Measurements from ENCODE around the gene TBC1D5.
"Not testable (repeated sequence)": the region's sequence is repeated elsewhere in the genome, so short reads cannot be mapped to it uniquely, and the experiment has no call there.

Gene TBC1D5, protein sequence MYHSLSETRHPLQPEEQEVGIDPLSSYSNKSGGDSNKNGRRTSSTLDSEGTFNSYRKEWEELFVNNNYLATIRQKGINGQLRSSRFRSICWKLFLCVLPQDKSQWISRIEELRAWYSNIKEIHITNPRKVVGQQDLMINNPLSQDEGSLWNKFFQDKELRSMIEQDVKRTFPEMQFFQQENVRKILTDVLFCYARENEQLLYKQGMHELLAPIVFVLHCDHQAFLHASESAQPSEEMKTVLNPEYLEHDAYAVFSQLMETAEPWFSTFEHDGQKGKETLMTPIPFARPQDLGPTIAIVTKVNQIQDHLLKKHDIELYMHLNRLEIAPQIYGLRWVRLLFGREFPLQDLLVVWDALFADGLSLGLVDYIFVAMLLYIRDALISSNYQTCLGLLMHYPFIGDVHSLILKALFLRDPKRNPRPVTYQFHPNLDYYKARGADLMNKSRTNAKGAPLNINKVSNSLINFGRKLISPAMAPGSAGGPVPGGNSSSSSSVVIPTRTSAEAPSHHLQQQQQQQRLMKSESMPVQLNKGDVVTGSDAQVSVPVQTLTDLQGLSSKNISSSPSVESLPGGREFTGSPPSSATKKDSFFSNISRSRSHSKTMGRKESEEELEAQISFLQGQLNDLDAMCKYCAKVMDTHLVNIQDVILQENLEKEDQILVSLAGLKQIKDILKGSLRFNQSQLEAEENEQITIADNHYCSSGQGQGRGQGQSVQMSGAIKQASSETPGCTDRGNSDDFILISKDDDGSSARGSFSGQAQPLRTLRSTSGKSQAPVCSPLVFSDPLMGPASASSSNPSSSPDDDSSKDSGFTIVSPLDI

DNA sequence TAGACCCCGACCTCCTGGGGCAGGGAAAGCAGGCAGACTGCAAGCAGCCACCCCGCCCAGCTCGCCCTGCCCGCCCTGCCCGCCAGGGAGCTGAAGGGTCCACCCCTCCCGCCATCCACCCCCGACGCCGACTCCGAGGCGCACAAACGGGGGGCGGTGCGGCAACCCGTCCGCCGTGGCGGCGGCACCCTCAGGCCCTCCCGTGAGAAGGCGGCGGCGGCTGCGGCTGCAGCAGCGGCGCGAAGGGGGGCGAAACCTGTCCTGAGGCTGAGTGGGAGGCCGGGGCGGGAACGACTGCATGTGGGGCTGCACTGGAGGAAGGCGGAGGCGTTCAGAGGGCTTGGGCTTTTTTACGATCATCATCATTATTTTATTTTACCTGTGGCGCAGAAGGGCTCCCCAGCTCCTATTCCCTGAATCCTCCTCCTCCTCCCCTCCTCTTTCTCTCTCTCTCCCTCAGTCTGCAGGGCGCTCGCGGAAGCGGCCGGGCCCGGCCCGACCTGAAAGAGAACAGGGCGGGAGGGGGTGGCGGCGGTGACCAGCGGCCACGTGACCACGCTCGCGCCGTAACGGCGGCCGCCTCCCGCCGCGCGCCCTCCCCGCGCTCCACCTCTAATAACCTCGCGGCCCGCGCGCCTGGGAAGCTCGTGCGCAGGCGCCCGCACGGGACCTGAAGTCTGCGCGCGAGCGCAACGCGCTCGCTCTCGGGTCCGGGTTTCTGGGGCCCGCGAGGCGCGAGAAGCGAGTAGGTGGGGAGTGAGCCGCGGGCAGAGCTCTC lies at the start of gene TBC1D5:
Gene TBC1D5 (minus strand): TSS at position 530 of the 778 bp plus-strand sequence. CDS start 234,061 bp downstream, outside the sequence.
- DNase-seq: peak; percentile 97

DNA sequence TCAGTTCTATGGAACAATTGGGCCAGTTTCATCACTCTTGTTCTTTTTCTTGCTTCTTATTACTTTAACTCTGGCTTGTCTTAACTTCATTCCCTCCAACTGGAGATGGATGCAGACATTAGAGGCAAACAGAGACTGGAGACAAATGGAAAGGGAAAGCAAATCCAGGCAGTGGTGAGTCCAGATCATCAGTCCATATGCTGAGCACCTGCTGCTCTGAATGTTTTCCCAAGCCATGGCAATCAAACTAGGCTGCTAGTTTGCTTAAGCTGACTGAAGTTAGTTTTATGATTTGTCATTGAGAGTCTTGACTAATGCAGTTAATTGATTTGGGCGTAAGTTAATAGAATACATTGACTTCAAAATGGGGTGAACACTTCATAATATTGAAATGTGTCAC lies 41.0 kb upstream of the TBC1D5 start:
- DNase-seq: no peak

- no peak for DNase-seq
These were observed 40.3 kb upstream of the TBC1D5 start for GRCh38 chr3:17782751-17783150.

DNA sequence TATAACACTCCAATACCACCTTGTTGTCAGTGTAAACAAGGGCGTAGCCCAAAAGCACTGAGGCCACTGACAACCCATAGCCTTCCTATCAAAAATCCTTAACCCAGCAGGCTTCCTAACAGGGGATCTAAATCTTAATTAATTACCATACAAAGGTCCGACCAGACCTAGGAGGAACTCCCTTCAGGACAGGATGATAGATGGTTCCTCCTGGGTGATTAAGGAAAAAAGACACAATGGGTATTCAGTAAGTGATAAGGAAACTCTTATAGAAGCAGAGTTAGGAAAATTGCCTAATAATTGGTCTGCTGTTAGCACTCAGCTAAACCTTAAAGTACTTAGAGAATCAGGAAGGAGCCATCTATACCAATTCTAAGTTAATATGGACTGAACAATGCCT lies 37.9 kb upstream of the TBC1D5 start:
- DNase-seq: not testable (repeated sequence)

DNA sequence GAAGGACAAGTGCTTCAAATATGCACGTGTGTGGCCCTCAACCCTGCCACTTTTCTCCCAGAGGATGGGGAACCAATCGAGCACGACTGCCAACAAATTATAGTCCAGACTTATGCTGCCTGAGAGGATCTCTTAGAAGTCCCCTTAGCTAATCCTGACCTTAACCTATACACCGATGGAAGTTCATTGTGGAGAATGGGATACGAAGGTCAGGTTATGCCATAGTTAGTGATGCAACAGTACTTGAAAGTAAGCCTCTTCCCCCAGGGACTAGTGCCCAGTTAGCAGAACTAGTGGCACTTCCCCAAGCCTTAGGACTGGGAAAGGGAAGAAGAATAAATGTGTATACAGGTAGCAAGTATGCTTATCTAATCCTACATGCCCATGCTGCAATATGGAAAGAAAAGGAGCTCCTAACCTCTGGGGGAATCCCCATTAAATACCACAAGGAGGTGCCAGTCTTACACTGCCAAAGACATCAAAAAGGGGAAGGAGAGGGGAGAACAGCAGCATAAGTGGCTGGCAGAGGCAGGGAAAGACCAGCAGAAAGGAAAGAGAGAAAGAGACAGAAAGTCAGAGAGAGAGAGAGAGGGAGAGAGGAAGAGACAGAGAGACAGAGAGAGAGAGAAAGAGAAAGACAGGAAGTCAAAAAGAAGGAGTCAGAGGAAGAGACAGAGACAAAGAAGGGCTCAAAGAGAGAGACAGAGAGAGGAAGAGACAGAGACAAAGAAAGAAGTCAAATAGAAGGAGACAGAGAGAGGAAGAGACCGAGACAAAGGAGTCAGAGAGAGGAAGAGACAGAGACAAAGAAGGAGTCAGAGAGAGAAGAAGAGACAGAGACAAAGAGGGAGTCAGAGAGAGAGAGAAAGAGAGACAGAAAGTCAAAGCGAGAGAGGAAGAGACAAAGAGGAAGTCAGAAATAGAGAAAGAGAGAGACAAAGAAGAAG lies 37.1 kb upstream of the TBC1D5 start:
- DNase-seq: not testable (repeated sequence)

DNA sequence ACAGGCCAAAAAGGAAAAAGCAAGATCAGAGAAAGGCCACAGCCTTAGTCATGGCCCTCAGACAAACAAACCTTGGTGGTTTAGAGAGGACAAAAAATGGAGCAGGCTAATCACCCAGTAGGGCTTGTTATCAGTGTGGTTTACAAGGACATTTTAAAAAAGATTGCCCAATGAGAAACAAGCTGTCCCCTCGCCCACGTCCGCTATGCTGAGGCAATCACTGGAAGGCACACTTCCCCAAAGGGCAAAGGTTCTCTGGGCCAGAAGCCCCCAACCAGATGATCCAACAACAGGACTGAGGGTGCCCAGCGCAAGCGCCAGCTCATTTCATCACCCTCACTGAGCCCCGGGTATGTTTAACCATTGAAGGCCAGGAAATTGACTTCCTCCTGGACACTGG lies 34.9 kb upstream of the TBC1D5 start:
- not testable (repeated sequence) for DNase-seq

DNA sequence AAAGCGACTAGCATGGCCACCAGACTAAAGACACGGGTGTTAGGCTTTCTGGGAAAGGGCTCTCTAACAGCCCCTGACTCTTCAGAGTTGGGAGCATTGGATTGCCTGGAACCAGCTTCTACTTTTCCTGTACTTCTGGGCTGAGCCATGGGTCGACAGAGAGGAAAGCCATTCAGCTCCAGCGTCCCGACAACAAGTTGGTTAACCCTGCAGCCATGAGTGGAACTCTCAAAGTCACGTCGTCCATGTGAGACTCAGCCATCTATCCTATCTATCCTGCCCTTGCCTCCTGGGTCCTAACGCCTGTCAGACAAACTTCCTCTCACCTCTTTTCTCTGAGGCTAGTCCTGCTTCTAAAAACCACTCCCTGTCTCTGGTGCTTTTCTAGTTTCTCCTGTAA lies 32.6 kb upstream of the TBC1D5 start:
- DNase-seq: no peak

DNA sequence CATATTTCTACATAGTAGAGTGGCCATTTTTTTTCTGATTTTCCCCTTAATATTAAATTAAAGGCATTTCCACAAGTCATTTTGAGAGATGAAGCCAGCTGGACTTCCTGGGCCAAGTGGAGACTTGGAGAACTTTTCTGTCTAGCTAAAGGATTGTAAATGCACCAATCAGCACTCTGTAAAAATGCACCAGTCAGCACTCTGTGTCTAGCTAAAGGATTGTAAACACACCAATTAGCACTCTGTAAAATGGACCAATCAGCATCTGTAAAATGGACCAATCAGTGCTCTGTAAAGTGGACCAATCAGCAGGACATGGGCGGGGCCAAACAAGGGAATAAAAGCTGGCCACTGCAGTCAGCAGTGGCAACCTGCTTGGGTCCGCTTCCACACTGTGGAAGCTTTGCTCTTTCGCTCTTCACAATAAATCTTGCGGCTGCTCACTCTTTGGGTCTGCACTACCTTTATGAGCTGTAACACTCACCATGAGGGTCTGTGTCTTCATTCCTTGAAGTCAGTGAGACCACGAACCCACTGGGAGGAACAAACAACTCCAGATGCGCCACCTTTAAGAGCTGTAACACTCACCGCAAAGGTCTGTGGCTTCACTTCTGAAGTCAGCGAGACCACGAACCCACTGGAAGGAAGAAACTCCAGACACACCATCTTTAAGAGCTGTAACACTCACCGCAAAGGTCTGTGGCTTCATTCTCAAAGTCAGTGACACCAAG lies 31.9 kb upstream of the TBC1D5 start:
- not testable (repeated sequence) for DNase-seq

- DNase-seq: no peak
These were observed 30.1 kb upstream of the TBC1D5 start for GRCh38 chr3:17772556-17772955.

DNA sequence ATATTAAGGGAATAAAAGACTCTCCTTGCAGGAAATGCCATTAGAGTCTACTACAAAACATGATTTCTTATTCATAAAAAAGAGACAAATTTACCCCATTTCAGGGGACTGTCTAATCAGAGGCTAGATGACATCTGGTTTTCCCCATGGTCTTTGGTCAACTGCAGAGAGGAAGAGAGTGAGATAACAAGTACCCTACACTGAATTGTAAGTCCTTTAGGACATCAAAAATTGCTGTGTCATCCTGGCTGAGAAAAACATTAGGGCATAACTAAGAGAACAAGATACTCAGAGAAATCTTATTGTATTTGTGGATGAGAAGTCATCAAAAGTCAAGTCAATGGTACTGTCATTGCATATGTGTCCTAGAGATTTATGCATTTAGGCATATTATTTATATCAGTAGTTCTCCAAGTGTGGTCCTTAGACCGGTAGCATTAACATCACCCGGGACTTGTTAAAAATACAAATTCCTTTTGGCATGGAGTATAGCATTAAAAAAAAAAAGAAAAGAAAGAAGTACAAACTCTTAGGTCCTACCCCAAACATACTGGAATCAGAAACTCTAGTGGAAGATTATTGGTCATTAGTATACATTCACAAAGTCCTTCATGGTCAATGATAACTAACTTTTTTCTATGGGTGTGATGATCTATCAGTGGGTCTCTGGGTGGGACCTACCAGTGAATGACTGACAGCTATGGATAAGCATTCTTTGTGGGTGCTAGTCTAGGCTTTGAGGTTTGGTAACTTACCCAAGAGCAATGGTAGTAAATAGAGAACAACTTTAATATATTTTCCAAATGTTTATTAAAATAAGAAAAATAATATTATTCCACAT lies 29.0 kb upstream of the TBC1D5 start:
- DNase-seq: no peak

DNA sequence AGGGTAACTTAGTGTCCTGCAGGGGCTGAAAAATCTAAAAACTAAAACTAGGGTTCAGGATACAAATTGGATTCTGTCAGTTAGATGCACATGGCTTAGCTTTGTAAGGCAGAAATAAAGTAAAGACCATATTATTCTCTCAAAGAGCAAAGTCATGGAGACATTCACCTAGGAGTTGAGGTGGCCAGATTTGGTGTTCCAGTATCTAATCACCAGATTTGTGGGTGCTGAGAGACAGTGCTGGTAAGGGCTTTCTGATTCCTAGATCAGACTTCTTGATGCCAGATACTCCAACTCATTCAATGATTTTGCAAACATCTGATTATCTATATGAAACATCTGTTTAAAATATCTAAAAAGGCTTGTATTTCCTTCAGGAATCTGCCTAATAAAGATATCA lies 28.3 kb upstream of the TBC1D5 start:
- DNase-seq: no peak

DNA sequence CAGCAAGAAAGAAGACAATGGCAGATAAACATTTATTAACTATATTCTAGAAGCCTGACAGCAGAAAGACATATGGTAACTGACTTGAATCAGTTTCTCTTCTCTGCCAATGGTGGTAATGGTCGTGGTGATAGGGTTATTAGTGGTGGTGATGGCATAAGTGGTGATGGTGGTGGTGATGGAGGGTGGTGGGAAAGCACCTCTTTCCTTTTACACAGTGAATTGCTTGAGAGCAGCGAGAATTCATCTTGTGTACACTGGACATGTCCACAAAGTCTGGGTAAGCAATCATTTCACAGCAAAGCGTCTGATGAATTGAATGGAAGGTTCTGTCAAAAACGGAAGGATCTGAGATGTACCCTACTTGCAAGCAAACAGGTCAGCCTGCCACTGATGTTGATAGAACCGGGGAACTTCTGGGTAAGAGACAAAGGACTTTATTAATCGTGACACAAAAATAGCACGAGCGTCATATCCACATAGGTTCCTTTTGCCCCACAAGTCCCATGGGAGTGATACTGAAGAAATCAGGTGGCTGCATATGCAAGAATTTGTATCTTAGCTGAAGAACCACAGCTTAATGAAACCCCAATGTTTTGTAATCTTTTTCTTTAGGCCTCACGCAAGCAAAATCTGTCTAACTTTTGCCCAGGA lies 23.5 kb upstream of the TBC1D5 start:
- DNase-seq: no peak

DNA sequence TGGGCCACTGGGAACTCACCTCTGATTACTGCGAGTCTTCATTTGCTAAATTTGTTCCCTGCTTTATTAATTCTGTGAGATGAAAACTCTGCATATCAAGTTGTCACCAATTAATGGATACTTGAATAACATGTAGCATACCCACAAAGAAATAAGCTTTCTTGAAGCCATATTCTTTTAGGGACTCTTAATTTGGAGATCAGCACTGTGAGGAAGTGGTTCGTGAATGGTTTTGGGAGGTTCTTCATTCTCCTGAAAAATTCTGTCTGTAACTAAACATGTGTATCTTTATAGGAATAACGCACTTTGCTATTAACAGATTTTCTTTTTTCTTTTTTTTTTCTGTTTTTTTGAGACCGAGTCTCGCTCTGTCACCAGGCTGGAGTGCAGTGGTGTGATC lies 19.1 kb upstream of the TBC1D5 start:
- DNase-seq: no peak

DNA sequence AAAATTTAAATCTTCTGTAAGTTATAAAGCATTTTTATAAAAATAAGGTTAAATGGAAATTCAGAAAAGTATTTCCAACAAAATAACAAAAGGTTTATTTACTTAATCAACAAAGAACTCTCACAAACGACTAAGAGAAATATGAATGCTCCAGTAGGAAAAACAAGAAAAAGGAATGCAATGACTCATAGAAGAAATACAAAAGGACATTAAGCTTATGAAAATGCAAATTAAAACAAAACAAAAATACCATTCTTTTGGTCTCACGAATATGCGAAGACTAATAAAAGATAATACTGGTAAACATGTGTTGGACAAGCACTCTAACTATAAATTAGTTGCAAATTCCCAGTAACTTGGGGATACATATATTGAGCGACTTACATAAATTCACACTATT lies 17.5 kb upstream of the TBC1D5 start:
- DNase-seq: no peak

GRCh38 chr3:17755836-17756235 lies 13.4 kb upstream of the TBC1D5 start:
- no peak for DNase-seq

- DNase-seq: no peak
These were observed 11.2 kb upstream of the TBC1D5 start for GRCh38 chr3:17753632-17753992.

GRCh38 chr3:17752876-17753631 lies 10.6 kb upstream of the TBC1D5 start:
- no peak for DNase-seq

- no peak for DNase-seq
These were observed 10.0 kb upstream of the TBC1D5 start for GRCh38 chr3:17752436-17752835.

GRCh38 chr3:17749705-17750293 lies 7.4 kb upstream of the TBC1D5 start:
- no peak for DNase-seq
